Activated gamma-delta T cell (primary cell): ENCODE results near the gene RIPOR3.

Experiments used
- DNase-seq: peaks from one replicate; lab custom pipeline; 2025; lab: John Stamatoyannopoulos, UW

RIPOR3 gene

GRCh38 chr20:50589548-50590347, 101.6 kb downstream of the RIPOR3 start:
- DNase-seq: no peak

DNA sequence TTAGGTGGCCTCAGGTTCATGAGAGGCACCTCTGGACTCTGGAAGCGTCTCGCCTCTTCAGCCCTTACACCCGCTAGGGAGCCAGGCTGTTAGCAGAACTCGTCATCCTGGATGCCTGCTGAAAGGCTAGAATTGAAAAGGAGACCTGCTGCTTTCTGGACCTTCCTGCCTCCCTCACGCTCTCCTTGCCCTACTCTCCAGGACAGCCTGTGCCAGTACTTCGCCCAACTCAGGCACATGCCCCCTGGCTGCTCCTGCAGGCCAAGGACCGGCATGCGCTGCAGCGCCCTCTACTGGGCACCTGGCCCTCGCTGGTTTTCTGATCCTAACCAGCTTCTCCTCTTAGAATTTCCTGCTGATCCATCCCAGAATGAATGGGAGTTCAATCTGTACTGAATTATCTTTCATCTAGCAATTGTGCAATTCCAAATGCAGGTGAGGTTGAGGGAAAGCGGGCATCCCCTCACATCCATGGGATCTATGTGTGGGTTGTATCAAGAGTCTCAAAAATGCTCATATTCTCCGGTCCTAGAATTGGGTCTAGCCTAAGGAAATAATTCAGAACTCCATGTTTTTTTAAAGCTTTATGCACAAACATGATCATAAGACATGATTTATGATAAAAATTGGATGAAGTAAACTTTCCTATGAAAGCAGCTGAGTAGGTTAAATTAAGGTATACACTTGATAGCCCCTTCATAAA, 103.2 kb downstream of the RIPOR3 start:
- peak; percentile 40 for DNase-seq

GRCh38 chr20:50587291-50587961, 103.9 kb downstream of the RIPOR3 start:
- no peak for DNase-seq

- no peak for DNase-seq
Measured at GRCh38 chr20:50586531-50587232, 104.7 kb downstream of the RIPOR3 start.

- DNase-seq: no peak
Measured at GRCh38 chr20:50585678-50586077, 105.7 kb downstream of the RIPOR3 start.

GRCh38 chr20:50585214-50585613, 106.1 kb downstream of the RIPOR3 start:
- no peak for DNase-seq

GRCh38 chr20:50584687-50585086, 106.7 kb downstream of the RIPOR3 start:
- no peak for DNase-seq

- DNase-seq: no peak
Measured at GRCh38 chr20:50583442-50584150, 107.7 kb downstream of the RIPOR3 start.

DNA sequence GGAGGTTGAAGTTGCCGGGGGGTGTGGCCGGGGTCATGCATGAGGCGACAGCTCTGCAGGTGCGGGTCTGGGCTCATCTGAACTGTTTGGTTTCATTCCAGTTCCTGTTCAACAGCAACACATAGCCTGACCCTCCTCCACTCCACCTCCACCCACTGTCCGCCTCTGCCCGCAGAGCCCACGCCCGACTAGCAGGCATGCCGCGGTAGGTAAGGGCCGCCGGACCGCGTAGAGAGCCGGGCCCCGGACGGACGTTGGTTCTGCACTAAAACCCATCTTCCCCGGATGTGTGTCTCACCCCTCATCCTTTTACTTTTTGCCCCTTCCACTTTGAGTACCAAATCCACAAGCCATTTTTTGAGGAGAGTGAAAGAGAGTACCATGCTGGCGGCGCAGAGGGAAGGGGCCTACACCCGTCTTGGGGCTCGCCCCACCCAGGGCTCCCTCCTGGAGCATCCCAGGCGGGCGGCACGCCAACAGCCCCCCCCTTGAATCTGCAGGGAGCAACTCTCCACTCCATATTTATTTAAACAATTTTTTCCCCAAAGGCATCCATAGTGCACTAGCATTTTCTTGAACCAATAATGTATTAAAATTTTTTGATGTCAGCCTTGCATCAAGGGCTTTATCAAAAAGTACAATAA, 108.6 kb downstream of the RIPOR3 start:
- DNase-seq: no peak

GRCh38 chr20:50582092-50582491, 109.2 kb downstream of the RIPOR3 start:
- DNase-seq: no peak

DNA sequence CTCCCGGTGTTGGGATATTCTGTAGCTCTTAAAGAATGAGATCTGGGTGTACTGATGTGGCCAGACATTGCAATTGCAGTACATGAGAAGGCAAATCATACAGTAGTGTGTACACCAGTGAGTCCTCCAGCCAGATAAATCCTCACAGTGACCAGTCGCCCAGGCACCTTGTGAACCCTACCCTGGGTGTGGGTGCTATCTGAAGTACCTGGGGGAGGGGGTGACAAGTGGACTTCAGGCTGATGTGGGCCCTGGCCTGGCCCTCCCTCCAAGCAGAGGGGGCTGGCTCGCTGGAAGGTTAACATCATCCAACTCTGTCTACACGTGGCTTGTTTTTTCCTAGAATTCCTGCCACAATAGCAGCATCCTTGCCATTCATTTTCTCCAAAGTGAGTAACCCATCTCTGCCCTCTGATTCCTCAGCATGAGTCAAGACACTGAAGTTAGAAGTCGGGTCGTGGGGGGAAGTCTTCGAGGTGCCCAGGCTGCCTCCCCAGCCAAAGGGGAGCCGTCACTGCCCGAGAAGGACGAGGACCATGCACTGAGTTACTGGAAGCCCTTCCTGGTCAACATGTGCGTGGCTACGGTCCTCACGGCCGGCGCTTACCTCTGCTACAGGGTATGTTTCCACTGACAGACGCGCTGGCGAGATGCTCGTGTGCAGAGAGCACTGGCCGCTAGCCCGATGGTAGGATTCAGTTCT, 110.3 kb downstream of the RIPOR3 start:
- no peak for DNase-seq

DNA sequence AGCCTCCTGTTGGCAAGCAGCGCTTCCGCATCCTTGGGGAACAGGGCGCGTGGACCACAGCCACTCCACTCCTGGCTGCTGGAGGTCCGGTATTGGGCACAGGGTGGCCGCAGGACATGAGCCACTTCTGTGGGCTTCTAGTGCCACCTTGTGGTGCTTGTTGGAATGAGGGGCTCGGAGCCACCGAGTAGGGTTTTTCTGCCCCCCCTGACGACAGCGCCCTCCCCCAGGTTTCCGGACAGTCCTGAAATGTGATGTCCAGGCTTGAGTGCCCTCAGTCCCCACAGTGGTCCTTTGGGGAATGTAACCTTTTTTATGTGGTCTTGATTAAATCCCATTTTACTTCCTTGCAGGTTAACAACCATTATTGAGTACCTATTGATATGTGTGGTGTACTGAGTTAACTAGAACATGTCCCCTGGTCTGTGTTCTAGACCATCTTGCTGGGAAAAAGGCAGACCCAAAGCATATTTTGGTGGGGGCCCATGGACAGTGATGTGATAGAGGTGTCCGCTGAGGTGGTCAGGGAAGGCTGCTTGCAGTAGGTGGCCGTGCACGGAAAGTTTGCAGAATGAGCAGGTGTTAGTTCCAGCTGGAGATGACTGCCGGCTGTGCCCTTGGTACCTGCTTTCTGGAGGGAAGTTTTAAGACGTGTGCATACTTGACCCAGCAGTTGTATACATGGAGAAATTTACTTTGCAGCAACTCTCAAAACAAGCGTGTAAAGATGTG, 111.2 kb downstream of the RIPOR3 start:
- DNase-seq: no peak

DNA sequence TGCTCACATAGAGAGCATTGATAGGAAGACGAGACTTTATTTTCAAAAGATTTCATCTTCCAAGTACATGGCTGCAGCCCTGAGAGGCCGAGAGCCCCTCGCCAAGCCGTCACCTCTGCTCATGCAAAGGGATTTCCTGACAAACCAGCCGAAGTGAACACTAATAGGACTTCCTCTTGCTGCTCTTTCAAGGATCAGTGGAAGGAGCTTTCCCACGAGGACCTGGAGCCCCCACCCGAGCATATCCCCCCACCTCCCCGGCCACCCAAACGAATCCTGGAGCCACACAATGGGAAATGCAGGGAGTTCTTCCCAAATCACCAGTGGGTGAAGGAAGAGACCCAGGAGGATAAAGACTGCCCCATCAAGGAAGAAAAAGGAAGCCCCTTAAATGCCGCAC, 111.8 kb downstream of the RIPOR3 start:
- no peak for DNase-seq

DNA sequence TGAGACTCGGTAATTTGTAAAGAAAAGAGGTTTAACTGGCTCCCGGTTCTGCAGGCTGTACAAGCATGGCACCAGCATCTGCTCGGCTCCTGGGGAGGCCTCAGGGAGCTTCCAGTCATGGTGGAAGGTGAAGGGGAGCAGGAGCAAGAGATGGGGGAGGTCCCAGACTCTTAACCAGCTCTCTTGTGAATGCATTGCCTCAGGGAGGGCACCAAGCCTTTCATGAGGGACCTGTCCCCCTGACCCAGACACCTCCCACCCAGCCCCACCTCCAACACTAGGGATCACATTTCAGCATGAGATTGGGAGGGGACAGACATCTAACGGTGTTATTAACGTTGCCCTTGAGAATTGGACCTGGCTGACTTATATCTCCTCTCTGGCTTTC, 112.6 kb downstream of the RIPOR3 start:
- no peak for DNase-seq

- DNase-seq: no peak
Measured at GRCh38 chr20:50578061-50578777, 113.1 kb downstream of the RIPOR3 start.

DNA sequence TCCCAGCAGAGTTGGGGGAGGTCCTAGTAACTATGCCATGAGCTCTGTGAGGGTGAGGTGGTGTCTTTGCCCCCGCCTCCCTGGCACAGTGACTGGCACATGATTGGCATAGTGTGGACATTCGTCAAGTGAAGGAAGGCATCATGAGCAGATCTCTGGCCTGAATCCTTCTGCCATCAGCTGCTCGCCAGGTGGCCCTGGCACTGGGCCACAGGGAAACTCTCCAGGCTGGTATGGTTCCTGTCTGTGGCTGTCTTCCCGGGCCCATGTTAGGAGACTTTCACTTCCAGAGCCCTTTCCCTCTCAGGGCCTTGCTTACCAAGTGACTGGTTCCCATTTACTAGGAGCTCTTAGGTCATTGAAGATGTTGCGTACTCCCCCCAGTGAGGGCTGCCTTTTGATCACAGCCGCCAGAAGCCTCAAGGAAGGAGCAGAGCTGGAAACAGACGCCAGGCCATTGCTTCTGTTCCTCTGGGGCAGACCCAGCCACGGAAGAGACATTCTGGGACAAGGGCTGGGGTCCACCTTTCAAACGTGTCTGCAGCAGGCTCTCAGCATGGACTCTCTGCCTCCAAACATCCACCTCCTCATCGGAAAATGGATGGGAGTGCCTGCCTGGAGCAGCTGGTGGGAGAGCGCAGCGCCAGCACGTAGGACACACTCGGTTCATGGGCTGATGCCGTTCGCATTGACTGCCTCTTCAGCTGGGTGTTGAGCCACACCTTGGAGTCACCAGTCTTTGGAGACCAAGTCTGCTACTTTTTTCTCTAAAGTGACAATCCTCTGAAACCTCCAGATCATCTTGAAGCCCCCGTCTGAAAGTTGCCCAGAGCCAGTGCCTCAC, 113.9 kb downstream of the RIPOR3 start:
- DNase-seq: no peak

GRCh38 chr20:50575865-50576720, 115.2 kb downstream of the RIPOR3 start:
- peak; percentile 28 for DNase-seq
